HCT116 (cell line): Measurements from ENCODE around the gene SPTBN1. TPM values are rescaled to one million over a fixed set of nuclear protein-coding genes. Genes with fewer than 3 reads are reported as not detected.
A peak's percentile ranks its signal among the peaks of the same experiment; 100 is the strongest.

Experiments
- CBX3 ChIP-seq: IDR thresholded peaks from 2 replicates; pipeline ENCODE4 v1.6.1; 2012; ENCODE audit warnings: low read depth
- CTCF ChIP-seq, 3 experiments: fragments of 200-600 bp in 1 of 3; sonication (generic) in 1 of 3; IDR thresholded peaks in 2 of 3; conservative IDR thresholded peaks in 1 of 3; 2 replicates each; pipeline ENCODE4 v1.5.1; 2012 to 2017; ENCODE audit warnings: low read depth in 2 of 3, low read length in 2 of 3, antibody characterized with exemption in 1 of 3, borderline replicate concordance in 1 of 3, control low read depth in 1 of 3, mild to moderate bottlenecking in 1 of 3, mixed read lengths in 1 of 3, mixed run types in 1 of 3, moderate library complexity in 1 of 3; ENCODE audit not compliant: insufficient read depth in 1 of 3
- ZBTB33 ChIP-seq: IDR thresholded peaks from 2 replicates; pipeline ENCODE4 v1.6.1; 2011; ENCODE audit warnings: mild to moderate bottlenecking, low read length, moderate library complexity; ENCODE audit not compliant: insufficient replicate concordance; ENCODE audit errors: extremely low read depth
- ZFX ChIP-seq: fragments of 450-650 bp; IDR thresholded peaks from 2 replicates; pipeline ENCODE4 v1.6.1; 2017
- total RNA-seq: library from RNA; stranded (reverse); gene quantifications from one replicate; pipeline ENCODE4 v1.2.1, GENCODE V29; 2021; ENCODE audit not compliant: unreplicated experiment
- TF ChIP-seq, protein P1 (sequence below): IDR thresholded peaks from 2 replicates; pipeline ENCODE4 v1.6.1; 2012; ENCODE audit warnings: low read depth

The SPTBN1 gene
- total RNA-seq, 1 experiment from 2014 or later, result 84.4 TPM

GRCh38 chr2:54557601-54558187, 101.6 kb downstream of the SPTBN1 start (continued):
- TF ChIP-seq, protein P1, sequence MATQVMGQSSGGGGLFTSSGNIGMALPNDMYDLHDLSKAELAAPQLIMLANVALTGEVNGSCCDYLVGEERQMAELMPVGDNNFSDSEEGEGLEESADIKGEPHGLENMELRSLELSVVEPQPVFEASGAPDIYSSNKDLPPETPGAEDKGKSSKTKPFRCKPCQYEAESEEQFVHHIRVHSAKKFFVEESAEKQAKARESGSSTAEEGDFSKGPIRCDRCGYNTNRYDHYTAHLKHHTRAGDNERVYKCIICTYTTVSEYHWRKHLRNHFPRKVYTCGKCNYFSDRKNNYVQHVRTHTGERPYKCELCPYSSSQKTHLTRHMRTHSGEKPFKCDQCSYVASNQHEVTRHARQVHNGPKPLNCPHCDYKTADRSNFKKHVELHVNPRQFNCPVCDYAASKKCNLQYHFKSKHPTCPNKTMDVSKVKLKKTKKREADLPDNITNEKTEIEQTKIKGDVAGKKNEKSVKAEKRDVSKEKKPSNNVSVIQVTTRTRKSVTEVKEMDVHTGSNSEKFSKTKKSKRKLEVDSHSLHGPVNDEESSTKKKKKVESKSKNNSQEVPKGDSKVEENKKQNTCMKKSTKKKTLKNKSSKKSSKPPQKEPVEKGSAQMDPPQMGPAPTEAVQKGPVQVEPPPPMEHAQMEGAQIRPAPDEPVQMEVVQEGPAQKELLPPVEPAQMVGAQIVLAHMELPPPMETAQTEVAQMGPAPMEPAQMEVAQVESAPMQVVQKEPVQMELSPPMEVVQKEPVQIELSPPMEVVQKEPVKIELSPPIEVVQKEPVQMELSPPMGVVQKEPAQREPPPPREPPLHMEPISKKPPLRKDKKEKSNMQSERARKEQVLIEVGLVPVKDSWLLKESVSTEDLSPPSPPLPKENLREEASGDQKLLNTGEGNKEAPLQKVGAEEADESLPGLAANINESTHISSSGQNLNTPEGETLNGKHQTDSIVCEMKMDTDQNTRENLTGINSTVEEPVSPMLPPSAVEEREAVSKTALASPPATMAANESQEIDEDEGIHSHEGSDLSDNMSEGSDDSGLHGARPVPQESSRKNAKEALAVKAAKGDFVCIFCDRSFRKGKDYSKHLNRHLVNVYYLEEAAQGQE, result no peak
- TF ChIP-seq CBX3, result no peak
- no peak for TF ChIP-seq CTCF (IDR thresholded peaks at IDR 0.05 in 2 of 3, conservative IDR thresholded peaks at IDR 0.05 in 1 of 3; ENCODE audit: borderline replicate concordance in 1 of 3, insufficient read depth in 1 of 3, low read depth in 2 of 3, low read length in 2 of 3)
- no peak for TF ChIP-seq ZBTB33
- TF ChIP-seq ZFX, result peak; percentile 95
